Heart right ventricle (tissue), 16 donors: Measurements from ENCODE around the gene CCDC180. TPM values are rescaled to one million over a fixed set of nuclear protein-coding genes. Genes with fewer than 3 reads are reported as not detected.

ENCODE experiments used
- ATAC-seq, 8 donors: fragments of 200-7000 bp; cut with Tn5 transposase; one replicate each; pipeline ENCODE4 v1.9.1; 2020; ENCODE audit warnings: mild to moderate bottlenecking in 8 of 8, moderate library complexity in 8 of 8, moderate number of reproducible peaks in 1 of 8
- DNase-seq, 2 donors: peaks; one replicate each; pipeline ENCODE4 v3.0.0-alpha.2; 2020
- H3K27ac ChIP-seq, 10 donors: fragments of 200-600 bp; sonication (generic) in 2 of 10; one replicate each; pipeline versions ENCODE4 v1.5.0 to v1.8.0; 2020 to 2022; ENCODE audit warnings: mild to moderate bottlenecking in 3 of 10
- H3K27me3 ChIP-seq, 7 donors: fragments of 200-600 bp; one replicate each; pipeline ENCODE4 v1.8.0; 2021 to 2022; ENCODE audit warnings: mild to moderate bottlenecking in 2 of 7
- H3K36me3 ChIP-seq, 9 donors: fragments of 200-600 bp; sonication (generic) in 1 of 9; one replicate each; pipeline versions ENCODE4 v1.5.0 to v1.8.0; 2020 to 2022; ENCODE audit warnings: mild to moderate bottlenecking in 2 of 9
- H3K4me1 ChIP-seq, 9 donors: fragments of 200-600 bp; sonication (generic) in 1 of 9; one replicate each; pipeline versions ENCODE4 v1.5.0 to v1.8.0; 2020 to 2022; ENCODE audit warnings: mild to moderate bottlenecking in 4 of 9
- H3K4me3 ChIP-seq, 10 donors: fragments of 200-600 bp; sonication (generic) in 2 of 10; one replicate each; pipeline versions ENCODE4 v1.5.0 to v1.8.0; 2020 to 2022; ENCODE audit warnings: mild to moderate bottlenecking in 7 of 10, moderate library complexity in 2 of 10
- H3K9me3 ChIP-seq, 11 donors: fragments of 200-600 bp in 10 of 11; sonication (generic) in 2 of 11; one replicate each; pipeline versions ENCODE4 v1.5.0 to v1.8.0; 2013 to 2022; ENCODE audit warnings: mild to moderate bottlenecking in 2 of 11, control low read depth in 1 of 11, moderate library complexity in 1 of 11
- WGBS, 2 donors: extraction: QIAGEN DNeasy Blood & Tissue Kit; methylation state at CpG; one replicate each; pipeline ENCODE4 v1.1.7; 2013; ENCODE audit warnings: inconsistent platforms in 1 of 2; 5-methylcytosine and 5-hydroxymethylcytosine counted together
- intact Hi-C, 10 donors: fragments of 100-400 bp; cut with DNase I; formaldehyde crosslinking; loops; one replicate each; pipeline versions ENCODE4 v1.11.1 to v1.14.2; 2022
- polyA plus RNA-seq, 2 donors: library from polyadenylated mRNA; stranded (reverse); fragments of 200-250 nt; gene quantifications; one replicate each; pipeline ENCODE4 v1.2.3, GENCODE V29; 2013
- total RNA-seq, 10 donors: library from RNA; stranded (reverse); fragmentation: NEBNext Ultra II Directional in 3 of 10; extraction: Animal tissue kit (Norgen Biotek cat#: 25700) in 3 of 10; gene quantifications; one replicate each; pipeline versions ENCODE4 v1.2.1 to v1.2.4, GENCODE V29; 2021 to 2023
- TF ChIP-seq, protein P1 (sequence below), 9 donors: fragments of 200-600 bp; sonication (generic) in 2 of 9; IDR thresholded peaks; one replicate each; pipeline versions ENCODE4 v1.5.0 to v1.8.0; 2021 to 2022; ENCODE audit warnings: antibody characterized with exemption in 9 of 9, mild to moderate bottlenecking in 5 of 9, moderate library complexity in 1 of 9
- donor health status: Arrhythmogenic right ventricular cardiomyopathy.
- donor health status: ischemic (EF 13 %, LVEDD 7.1; RV severe dilation, severe dysfunction).
- donor health status: healthy with polysubstance abuse.
- donor health status: DM: no; HTN: yes; CAD: no.
- donor health status: DM: no; HTN: no; CAD: no.
- donor health status: ischemic (EF 25% LVEDD 6.9; RV normal size, moderate dysfunction).
- donor health status: ischemic (EF 25% LVEDD 5.7; RV mildly dilated, moderate dysfunction).
- donor health status: healthy.
- donor health status: DM: yes; HTN: yes; CAD: no.
- donor health status: Ischemic cardiomyopathy.
- donor health status: ischemic (EF 35%, LVEDD 5.7; RV mildly dilated, moderate dysfunction).
- donor health status: nonischemic (EF 11% LVEDD 7.7; RV severe dilation, severe dysfunction).
- donor health status: DM: yes; HTN: yes; CAD: no.
- donor health status: PGD.
- donor health status: ischemic (EF 29% LVEDD 5.4; RV normal size, mild dysfunction).
- donor health status: nonischemic (EF 23%, LVEDD 6.1; RV moderate dilation, normal function).

The CCDC180 gene
- total and polyA plus RNA-seq, 12 donors, result 0.75 to 9.6 (median 2.9) TPM

DNA sequence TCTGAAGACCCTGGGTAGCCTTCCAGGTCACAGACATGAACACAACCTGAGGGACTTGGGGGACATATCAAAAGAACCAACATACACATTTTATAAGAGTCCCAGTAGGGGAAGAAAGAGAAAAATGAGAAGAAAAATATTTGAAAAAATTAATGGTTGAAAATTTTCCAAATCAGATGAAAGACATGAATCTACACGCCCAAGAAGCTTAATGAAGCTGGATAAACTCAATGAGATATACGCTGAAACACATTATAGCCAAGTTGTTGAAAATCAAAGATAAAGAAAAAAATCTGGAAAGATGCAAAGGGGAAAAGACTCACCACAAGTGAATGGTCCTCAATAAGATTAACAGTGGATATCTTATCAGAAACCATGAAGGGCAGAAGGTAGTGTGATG is 9.6 kb upstream of the CCDC180 start:
- peaks cover 6 to 33% (median 22%) of the 10 kb centered on the region in 9 donors for H3K4me1 ChIP-seq
- no peak for ATAC-seq
- WGBS, 2 donors, result 98% methylated on average over 2 of the region's 2 CpGs

DNA sequence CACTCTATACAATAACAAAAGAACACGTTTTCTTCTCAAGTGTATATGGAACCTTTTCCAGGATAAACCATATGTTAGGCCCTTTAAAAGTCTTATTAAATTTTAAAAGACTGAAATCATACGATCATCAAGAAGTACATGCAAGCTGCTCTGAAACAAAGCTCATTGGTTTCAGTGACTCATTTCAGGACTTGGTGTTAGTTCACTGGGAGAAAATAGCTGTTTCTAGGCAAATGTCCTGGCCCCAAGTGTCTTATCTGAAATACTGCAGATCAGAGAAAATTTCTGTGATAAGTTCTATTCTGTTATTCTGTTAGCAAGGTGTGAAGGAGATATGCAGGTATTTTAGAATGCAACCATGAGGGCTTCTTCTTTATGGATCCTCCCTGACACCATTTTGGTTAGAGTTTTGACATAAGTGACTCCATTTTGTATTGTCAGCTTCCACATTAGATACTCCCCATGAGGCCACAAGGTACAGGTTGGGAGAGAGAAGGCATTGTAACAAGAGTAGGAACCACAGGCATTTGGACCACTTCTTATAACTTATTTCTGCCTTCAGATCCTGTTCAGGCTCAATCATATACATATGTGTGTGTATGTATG is 7.5 kb upstream of the CCDC180 start:
- Histone ChIP-seq H3K36me3 (peaks cover 0 to 8% (median 0%) of the 10 kb centered on the region in 9 donors), H3K4me3 (no peak overlapping the region), H3K27me3 (no peaks in the 10 kb centered on the region), H3K27ac (no peak overlapping the region), H3K9me3 (peaks cover 0 to 17% (median 6%) of the 10 kb centered on the region in 11 donors), H3K4me1 (peaks cover 0 to 13% (median 6%) of the 10 kb centered on the region in 9 donors)
- ATAC-seq (no peak), DNase-seq (no peak)
- WGBS, 2 donors, result 86 to 92% methylated on average over 2 of the region's 2 CpGs
- intact Hi-C loops, result no loop called here
- TF ChIP-seq, protein P1, sequence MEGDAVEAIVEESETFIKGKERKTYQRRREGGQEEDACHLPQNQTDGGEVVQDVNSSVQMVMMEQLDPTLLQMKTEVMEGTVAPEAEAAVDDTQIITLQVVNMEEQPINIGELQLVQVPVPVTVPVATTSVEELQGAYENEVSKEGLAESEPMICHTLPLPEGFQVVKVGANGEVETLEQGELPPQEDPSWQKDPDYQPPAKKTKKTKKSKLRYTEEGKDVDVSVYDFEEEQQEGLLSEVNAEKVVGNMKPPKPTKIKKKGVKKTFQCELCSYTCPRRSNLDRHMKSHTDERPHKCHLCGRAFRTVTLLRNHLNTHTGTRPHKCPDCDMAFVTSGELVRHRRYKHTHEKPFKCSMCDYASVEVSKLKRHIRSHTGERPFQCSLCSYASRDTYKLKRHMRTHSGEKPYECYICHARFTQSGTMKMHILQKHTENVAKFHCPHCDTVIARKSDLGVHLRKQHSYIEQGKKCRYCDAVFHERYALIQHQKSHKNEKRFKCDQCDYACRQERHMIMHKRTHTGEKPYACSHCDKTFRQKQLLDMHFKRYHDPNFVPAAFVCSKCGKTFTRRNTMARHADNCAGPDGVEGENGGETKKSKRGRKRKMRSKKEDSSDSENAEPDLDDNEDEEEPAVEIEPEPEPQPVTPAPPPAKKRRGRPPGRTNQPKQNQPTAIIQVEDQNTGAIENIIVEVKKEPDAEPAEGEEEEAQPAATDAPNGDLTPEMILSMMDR (IDR thresholded peaks at IDR 0.05), result no peak

More for the DNA sequence above, 9.6 kb upstream of the CCDC180 start:
- no peak overlapping the region for H3K4me3 ChIP-seq
- H3K36me3 ChIP-seq, result peaks cover 0 to 14% (median 0%) of the 10 kb centered on the region in 9 donors
- DNase-seq, result no peak
- no peaks in the 10 kb centered on the region for H3K27me3 ChIP-seq
- TF ChIP-seq, protein P1 (IDR thresholded peaks at IDR 0.05), result no peak
- no peak overlapping the region for H3K27ac ChIP-seq
- peaks cover 0 to 17% (median 6%) of the 10 kb centered on the region in 11 donors for H3K9me3 ChIP-seq
- intact Hi-C loops, result no loop called here

DNA sequence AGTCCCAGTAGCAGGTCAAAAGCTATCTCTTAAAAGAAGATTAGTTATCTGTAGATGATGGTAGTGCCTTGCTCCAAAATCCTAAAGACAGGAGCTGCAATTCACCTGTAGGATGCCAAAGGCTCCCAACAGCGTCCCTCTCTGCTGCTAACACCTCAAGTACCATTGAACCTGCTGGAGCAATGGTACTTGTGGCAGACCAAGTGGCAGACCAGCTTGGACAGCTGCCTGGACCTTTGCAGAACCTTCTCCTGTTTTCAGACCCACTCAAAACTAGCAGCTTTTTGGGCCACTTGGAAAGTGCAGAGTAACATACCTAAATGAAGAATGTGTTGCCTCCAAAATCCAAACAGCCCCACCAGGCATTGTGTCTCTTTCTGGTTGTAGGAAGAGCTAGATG is 6.9 kb upstream of the CCDC180 start:
- 92 to 94% methylated on average over 1 of the region's 1 CpG for WGBS, 2 donors
- DNase-seq, result no peak
- Histone ChIP-seq H3K27me3 (no peaks in the 10 kb centered on the region), H3K4me1 (peaks cover 0 to 6% (median 0%) of the 10 kb centered on the region in 9 donors), H3K36me3 (peaks cover 0 to 8% (median 0%) of the 10 kb centered on the region in 9 donors), H3K9me3 (peaks cover 0 to 17% (median 6%) of the 10 kb centered on the region in 11 donors), H3K27ac (no peak overlapping the region), H3K4me3 (no peak overlapping the region)
- intact Hi-C loops, result no loop called here
- ATAC-seq, result no peak
- TF ChIP-seq, protein P1 (IDR thresholded peaks at IDR 0.05), result no peak

DNA sequence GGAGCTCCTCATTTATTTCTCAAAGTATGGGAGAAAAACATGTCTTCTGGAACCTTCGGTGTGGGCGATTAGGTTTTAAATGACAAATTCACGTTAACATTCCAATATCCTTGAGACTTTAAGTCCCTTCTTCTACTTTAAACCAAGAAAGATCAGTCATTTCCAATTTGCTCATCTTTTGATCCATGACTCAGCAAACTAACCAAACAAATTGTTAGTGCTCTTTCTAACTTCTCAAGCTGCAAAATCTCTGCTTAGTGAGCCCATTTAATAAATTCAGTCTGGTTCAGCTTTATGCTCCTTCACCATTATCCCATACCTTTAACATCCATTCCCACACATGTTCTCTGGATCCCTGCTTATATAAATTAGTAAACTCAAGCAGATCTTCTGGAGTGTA is 5.5 kb upstream of the CCDC180 start:
- H3K4me1 ChIP-seq, result peaks cover 0 to 5% (median 4%) of the 10 kb centered on the region in 9 donors
- intact Hi-C loops, result no loop called here
- WGBS, 2 donors, result 96 to 100% methylated on average over 3 of the region's 3 CpGs
- TF ChIP-seq, protein P1 (IDR thresholded peaks at IDR 0.05), result no peak
- H3K36me3 ChIP-seq, result no peaks in the 10 kb centered on the region
- H3K4me3 ChIP-seq, result no peak overlapping the region
- no peak for ATAC-seq
- H3K9me3 ChIP-seq, result peaks cover 0 to 17% (median 6%) of the 10 kb centered on the region in 11 donors
- H3K27ac ChIP-seq, result no peak overlapping the region
- H3K27me3 ChIP-seq, result no peaks in the 10 kb centered on the region
- DNase-seq, result no peak
